TTC549 (cell line): ENCODE data around the gene BCR.
"Not testable (repeated sequence)": the region's sequence is repeated elsewhere in the genome, so short reads cannot be mapped to it uniquely, and the experiment has no call there.

Experiments
- FAIRE-seq: peaks from 2 replicates; lab custom pipeline; 2012; peaks lifted over from hg19 to GRCh38; lab: Jason Lieb, UNC

Gene BCR

GRCh38 chr22:23322497-23323080 lies 142.3 kb downstream of the BCR start:
- FAIRE-seq = not testable (repeated sequence)

- not testable (repeated sequence) for FAIRE-seq
Measured at GRCh38 chr22:23323960-23324688, 143.8 kb downstream of the BCR start.

- no peak for FAIRE-seq
Measured at GRCh38 chr22:23325183-23325582, 144.9 kb downstream of the BCR start.

- FAIRE-seq = not testable (repeated sequence)
Measured at GRCh38 chr22:23333822-23334221, 153.5 kb downstream of the BCR start.

GRCh38 chr22:23337672-23338071 lies 157.4 kb downstream of the BCR start:
- FAIRE-seq = not testable (repeated sequence)

- FAIRE-seq = not testable (repeated sequence)
Measured at GRCh38 chr22:23341942-23342695, 161.8 kb downstream of the BCR start.

- no peak for FAIRE-seq
Measured at GRCh38 chr22:23351321-23351720, 171.0 kb downstream of the BCR start.

GRCh38 chr22:23353004-23353403 lies 172.7 kb downstream of the BCR start:
- no peak for FAIRE-seq

- no peak for FAIRE-seq
Measured at GRCh38 chr22:23353696-23354095, 173.4 kb downstream of the BCR start.

- no peak for FAIRE-seq
Measured at GRCh38 chr22:23356094-23356493, 175.8 kb downstream of the BCR start.

GRCh38 chr22:23357053-23357452 lies 176.7 kb downstream of the BCR start:
- no peak for FAIRE-seq

- no peak for FAIRE-seq
Measured at GRCh38 chr22:23359583-23360123, 179.3 kb downstream of the BCR start.

GRCh38 chr22:23361676-23362075 lies 181.4 kb downstream of the BCR start:
- FAIRE-seq = no peak

GRCh38 chr22:23363683-23364082 lies 183.4 kb downstream of the BCR start:
- no peak for FAIRE-seq

GRCh38 chr22:23364389-23364788 lies 184.1 kb downstream of the BCR start:
- FAIRE-seq = no peak

GRCh38 chr22:23365524-23365923 lies 185.2 kb downstream of the BCR start:
- no peak for FAIRE-seq

- no peak for FAIRE-seq
Measured at GRCh38 chr22:23365961-23366360, 185.7 kb downstream of the BCR start.

- not testable (repeated sequence) for FAIRE-seq
Measured at GRCh38 chr22:23367196-23367595, 186.9 kb downstream of the BCR start.
